ENCODE results near the gene BHLHA9.

GRCh38 chr17:1280652-1281051 is 10.4 kb downstream of the BHLHA9 start:
- no peak for TF ChIP-seq CTCF (IDR thresholded peaks at IDR 0.05)
- TF ChIP-seq ZFX (IDR thresholded peaks at IDR 0.05; ENCODE audit: borderline replicate concordance): no peak

All from 22Rv1 (cell line).